Ishikawa (cell line): ENCODE data around the gene PSMD5.
A peak's percentile ranks its signal among the peaks of the same experiment; 100 is the strongest.

ENCODE experiments used
- CEBPB ChIP-seq: IDR thresholded peaks from 2 replicates; pipeline ENCODE4 v1.6.1; 2012
- CREB1 ChIP-seq: IDR thresholded peaks from 2 replicates; pipeline ENCODE4 v1.6.1; 2012; ENCODE audit warnings: low read depth
- EGR1 ChIP-seq: IDR thresholded peaks from 2 replicates; pipeline ENCODE4 v1.6.1; 2012
- EP300 ChIP-seq: IDR thresholded peaks from 2 replicates; pipeline ENCODE4 v1.6.1; 2012; ENCODE audit warnings: borderline replicate concordance
- FOXM1 ChIP-seq: IDR thresholded peaks from 2 replicates; pipeline ENCODE4 v1.6.1; 2012; ENCODE audit warnings: low read depth, borderline replicate concordance
- MAX ChIP-seq: IDR thresholded peaks from 2 replicates; pipeline ENCODE4 v1.6.1; 2012
- NFIC ChIP-seq: IDR thresholded peaks from 2 replicates; pipeline ENCODE4 v1.6.1; 2012
- RAD21 ChIP-seq: IDR thresholded peaks from 2 replicates; pipeline ENCODE4 v1.6.1; 2012; ENCODE audit warnings: low read depth
- TAF1 ChIP-seq: IDR thresholded peaks from 2 replicates; pipeline ENCODE4 v1.6.1; 2012; ENCODE audit warnings: low read depth, mild to moderate bottlenecking
- TCF12 ChIP-seq: IDR thresholded peaks from 2 replicates; pipeline ENCODE4 v1.6.1; 2012; ENCODE audit warnings: low read depth
- TEAD4 ChIP-seq: IDR thresholded peaks from 2 replicates; pipeline ENCODE4 v1.6.1; 2012
- USF1 ChIP-seq: IDR thresholded peaks from 2 replicates; pipeline ENCODE4 v1.6.1; 2012
- YY1 ChIP-seq: IDR thresholded peaks from 2 replicates; pipeline ENCODE4 v1.6.1; 2012; ENCODE audit warnings: low read depth
- ZBTB7A ChIP-seq: IDR thresholded peaks from 2 replicates; pipeline ENCODE4 v1.6.1; 2012; ENCODE audit warnings: low read depth
- TF ChIP-seq, protein P1 (sequence below): IDR thresholded peaks from 2 replicates; pipeline ENCODE4 v1.6.1; 2012; ENCODE audit warnings: low read depth, mild to moderate bottlenecking

The PSMD5 gene

GRCh38 chr9:120872791-120873502, 30.2 kb upstream of the PSMD5 start:
- TF ChIP-seq NFIC (no peak), ZBTB7A (no peak)

DNA sequence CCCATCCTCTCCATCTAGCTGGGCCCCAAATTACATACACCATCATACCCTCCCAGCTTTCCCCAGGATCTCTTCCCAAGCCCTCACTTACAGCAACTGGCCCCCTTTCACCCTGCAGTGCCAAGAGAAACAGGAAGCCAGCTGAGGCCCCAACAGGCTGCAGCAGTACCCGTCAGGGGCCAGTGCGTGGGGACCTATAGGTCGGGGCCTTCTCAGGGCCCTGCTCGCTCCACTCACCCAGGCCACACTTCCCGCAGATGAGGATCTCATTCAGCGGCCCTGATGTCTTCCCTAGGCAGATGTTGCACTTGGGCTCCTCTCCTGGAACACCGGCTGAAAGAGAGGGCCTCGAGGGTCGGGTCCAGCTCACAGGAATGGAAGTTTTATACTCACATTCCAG, 27.5 kb upstream of the PSMD5 start:
- TF ChIP-seq TAF1 (no peak), ZBTB7A (no peak), YY1 (no peak), NFIC (no peak), EP300 (no peak), CEBPB (no peak), RAD21 (no peak), TEAD4 (no peak), USF1 (no peak), FOXM1 (no peak), MAX (no peak), EGR1 (no peak), CREB1 (no peak), TCF12 (no peak)
- TF ChIP-seq, protein P1, sequence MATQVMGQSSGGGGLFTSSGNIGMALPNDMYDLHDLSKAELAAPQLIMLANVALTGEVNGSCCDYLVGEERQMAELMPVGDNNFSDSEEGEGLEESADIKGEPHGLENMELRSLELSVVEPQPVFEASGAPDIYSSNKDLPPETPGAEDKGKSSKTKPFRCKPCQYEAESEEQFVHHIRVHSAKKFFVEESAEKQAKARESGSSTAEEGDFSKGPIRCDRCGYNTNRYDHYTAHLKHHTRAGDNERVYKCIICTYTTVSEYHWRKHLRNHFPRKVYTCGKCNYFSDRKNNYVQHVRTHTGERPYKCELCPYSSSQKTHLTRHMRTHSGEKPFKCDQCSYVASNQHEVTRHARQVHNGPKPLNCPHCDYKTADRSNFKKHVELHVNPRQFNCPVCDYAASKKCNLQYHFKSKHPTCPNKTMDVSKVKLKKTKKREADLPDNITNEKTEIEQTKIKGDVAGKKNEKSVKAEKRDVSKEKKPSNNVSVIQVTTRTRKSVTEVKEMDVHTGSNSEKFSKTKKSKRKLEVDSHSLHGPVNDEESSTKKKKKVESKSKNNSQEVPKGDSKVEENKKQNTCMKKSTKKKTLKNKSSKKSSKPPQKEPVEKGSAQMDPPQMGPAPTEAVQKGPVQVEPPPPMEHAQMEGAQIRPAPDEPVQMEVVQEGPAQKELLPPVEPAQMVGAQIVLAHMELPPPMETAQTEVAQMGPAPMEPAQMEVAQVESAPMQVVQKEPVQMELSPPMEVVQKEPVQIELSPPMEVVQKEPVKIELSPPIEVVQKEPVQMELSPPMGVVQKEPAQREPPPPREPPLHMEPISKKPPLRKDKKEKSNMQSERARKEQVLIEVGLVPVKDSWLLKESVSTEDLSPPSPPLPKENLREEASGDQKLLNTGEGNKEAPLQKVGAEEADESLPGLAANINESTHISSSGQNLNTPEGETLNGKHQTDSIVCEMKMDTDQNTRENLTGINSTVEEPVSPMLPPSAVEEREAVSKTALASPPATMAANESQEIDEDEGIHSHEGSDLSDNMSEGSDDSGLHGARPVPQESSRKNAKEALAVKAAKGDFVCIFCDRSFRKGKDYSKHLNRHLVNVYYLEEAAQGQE, result no peak

GRCh38 chr9:120869726-120870125, 27.0 kb upstream of the PSMD5 start:
- TF ChIP-seq EGR1 (no peak), CREB1 (no peak), CEBPB (no peak), NFIC (no peak), USF1 (no peak), ZBTB7A (no peak), TAF1 (no peak), RAD21 (no peak), TCF12 (no peak), EP300 (no peak), FOXM1 (no peak), MAX (no peak), YY1 (no peak), TEAD4 (no peak)
- TF ChIP-seq, protein P1, result no peak

DNA sequence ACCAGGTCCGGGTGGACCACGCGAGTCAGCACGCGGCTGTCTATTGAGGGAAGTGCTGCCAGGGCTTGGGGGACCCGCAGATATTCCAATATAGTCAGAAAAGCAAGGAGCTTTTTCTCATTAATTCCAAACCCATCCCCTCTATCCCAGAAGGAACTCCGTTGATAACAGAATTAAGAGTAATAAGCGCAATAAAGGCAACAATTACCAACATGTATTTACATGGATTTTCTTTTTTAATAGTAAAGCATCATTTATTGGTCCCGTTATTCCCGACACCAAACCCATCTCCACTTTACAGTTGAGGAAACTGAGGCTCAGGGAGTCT, 26.6 kb upstream of the PSMD5 start:
- no peak for TF ChIP-seq TAF1
- no peak for TF ChIP-seq CEBPB
- TF ChIP-seq MAX, result no peak

DNA sequence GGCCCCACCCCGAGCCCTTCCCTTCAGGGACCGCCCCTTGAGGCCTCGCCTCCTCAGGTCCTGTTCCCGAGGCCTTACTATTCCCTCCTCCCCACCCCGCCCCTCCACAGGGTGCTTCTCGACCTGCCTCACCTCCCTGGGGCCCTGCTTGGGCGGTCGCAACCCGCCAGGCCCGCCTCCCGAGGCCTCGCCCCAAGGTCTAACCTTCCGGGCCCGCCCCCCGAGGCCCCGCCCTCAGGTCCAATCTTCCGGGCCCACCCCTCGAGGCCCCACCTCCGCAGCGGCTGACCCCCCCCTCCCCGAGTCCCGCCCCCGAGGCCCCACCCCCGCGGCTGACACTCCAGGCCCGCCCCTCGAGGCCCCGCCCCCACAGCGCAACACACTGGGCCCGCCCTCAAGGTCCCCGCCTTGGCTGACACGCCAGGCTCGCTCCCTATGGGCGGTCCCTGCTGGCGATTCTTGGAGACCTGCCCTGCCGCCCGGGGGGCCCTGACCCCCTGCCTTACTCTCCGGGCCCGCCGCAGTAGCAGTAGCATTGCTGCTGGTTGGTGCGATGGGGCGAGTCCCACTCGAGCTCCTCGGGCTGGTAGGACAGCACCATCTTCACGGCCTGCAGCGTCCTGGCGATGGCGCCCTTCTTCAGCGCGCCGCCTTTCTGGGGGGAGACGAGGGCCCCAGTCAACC, 26.1 kb upstream of the PSMD5 start:
- TF ChIP-seq TCF12 (peak; percentile 44), YY1 (no peak), ZBTB7A (peak; percentile 95), EGR1 (0 out of 2 replicates have a peak, but pooled peaks have one; percentile 31), MAX (no peak), CEBPB (no peak), EP300 (no peak), RAD21 (peak; percentile 29; the same call in 1 of the 2 replicates), CREB1 (no peak), TAF1 (no peak), NFIC (peak; percentile 54; the same call in 1 of the 2 replicates), TEAD4 (no peak), FOXM1 (no peak), USF1 (no peak)
- TF ChIP-seq, protein P1, result no peak
